Natural killer cell (primary cell): ENCODE measurements around the gene CMTM6. TPM values are rescaled to one million over a fixed set of nuclear protein-coding genes. Genes with fewer than 3 reads are reported as not detected.

ENCODE experiments used
- ATAC-seq, 3 donors: fragments of 150-1000 bp in 2 of 3; fragments of 200-7000 bp in 1 of 3; cut with Tn5 transposase; 1 replicate in 1 of 3; 2 replicates in 2 of 3; pipeline ENCODE4 v1.10.0; 2021; ENCODE audit warnings: mild to moderate bottlenecking in 2 of 3, moderate library complexity in 2 of 3
- DNase-seq, 2 donors: peaks; one replicate each; pipeline versions ENCODE4 v3.0.0 to v3.0.0-alpha.2; 2013 to 2021; ENCODE audit warnings: mixed read lengths in 1 of 2
- H3K27ac ChIP-seq: one replicate; pipeline ENCODE4 v1.5.1; 2013; ENCODE audit warnings: mild to moderate bottlenecking, low read length
- H3K27me3 ChIP-seq: one replicate; pipeline ENCODE4 v1.6.1; 2013; ENCODE audit warnings: low read length; ENCODE audit not compliant: control insufficient read depth, insufficient read depth
- H3K36me3 ChIP-seq: one replicate; pipeline ENCODE4 v1.6.1; 2013; ENCODE audit warnings: low read length; ENCODE audit not compliant: control insufficient read depth, insufficient read depth
- H3K4me1 ChIP-seq: one replicate; pipeline ENCODE4 v1.6.1; 2013; ENCODE audit warnings: low read length; ENCODE audit not compliant: control insufficient read depth, insufficient read depth
- H3K4me3 ChIP-seq: one replicate; pipeline ENCODE4 v1.5.1; 2013; ENCODE audit warnings: low read length
- H3K9me3 ChIP-seq: one replicate; pipeline ENCODE4 v1.6.1; 2013; ENCODE audit warnings: low read length; ENCODE audit not compliant: control insufficient read depth, insufficient read depth
- H3K27ac Mint-ChIP-seq, 2 donors: one replicate each; pipeline ENCODE4 v1.8.0; 2022; ENCODE audit warnings: mild to moderate bottlenecking in 2 of 2, mixed read lengths in 2 of 2, moderate library complexity in 1 of 2
- H3K27me3 Mint-ChIP-seq, 2 donors: one replicate each; pipeline ENCODE4 v1.8.0; 2022; ENCODE audit warnings: low read depth in 2 of 2, mixed read lengths in 2 of 2
- H3K36me3 Mint-ChIP-seq: one replicate; pipeline ENCODE4 v1.8.0; 2022; ENCODE audit warnings: mixed read lengths
- H3K4me1 Mint-ChIP-seq, 2 donors: one replicate each; pipeline ENCODE4 v1.8.0; 2022; ENCODE audit warnings: mixed read lengths in 2 of 2
- H3K4me3 Mint-ChIP-seq: one replicate; pipeline ENCODE4 v1.8.0; 2022; ENCODE audit warnings: mild to moderate bottlenecking, moderate library complexity, mixed read lengths
- H3K9me3 Mint-ChIP-seq, 2 donors: one replicate each; pipeline ENCODE4 v1.8.0; 2022; ENCODE audit warnings: mixed read lengths in 2 of 2
- WGBS: methylation state at CpG from one replicate; pipeline ENCODE4 v1.1.7; 2013; ENCODE audit warnings: missing lambda C conversion rate; ENCODE audit not compliant: insufficient coverage; 5-methylcytosine and 5-hydroxymethylcytosine counted together
- intact Hi-C: fragments of 100-400 bp; cut with micrococcal nuclease; formaldehyde crosslinking; loops from one replicate; pipeline ENCODE4 v1.14.2; 2022
- total RNA-seq, 4 donors: library from RNA; stranded (reverse); fragments of 120-200 nt in 1 of 4; gene quantifications; one replicate each; pipeline versions ENCODE4 v1.2.3 to v1.2.4, GENCODE V29; 2013 to 2022
- TF ChIP-seq, protein P1 (sequence below): fragments of 200-600 bp; IDR thresholded peaks from one replicate; pipeline ENCODE4 v1.8.0; 2022; ENCODE audit warnings: antibody characterized with exemption

Gene CMTM6
- total RNA-seq, 3 donors from 2014 or later (not counting 1 experiment from before 2014, with no cell fraction given) = 57.4 to 63.6 (median 59.5) TPM

DNA sequence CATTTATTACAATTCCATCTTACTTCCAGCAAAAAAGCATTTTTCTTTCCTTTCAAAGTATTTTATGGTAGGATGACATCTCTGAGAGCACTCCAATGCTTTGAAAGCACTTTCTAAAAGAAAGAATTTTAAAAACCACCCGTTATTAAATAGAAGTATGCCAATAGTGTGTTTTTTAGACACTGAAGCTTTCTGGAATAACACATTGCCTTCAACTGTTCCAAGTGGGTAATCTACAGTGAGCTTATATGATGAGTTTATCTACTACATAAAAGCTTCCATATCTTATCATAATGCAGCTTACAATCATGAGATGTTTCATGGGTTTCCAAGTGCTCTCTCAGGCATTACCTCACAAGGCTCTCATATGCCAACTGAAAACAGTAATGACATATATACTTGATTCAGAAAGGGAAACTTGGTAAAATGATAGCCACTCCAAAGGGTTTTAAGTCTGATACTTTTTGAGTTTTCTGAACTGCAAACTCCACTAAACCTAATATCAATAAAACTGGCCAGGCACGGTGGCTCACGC, 14.1 kb downstream of the CMTM6 start:
- ATAC-seq (no peak), DNase-seq (no peak)
- Mint-ChIP-seq H3K27ac (no peak overlapping the region), H3K4me3 (no peak overlapping the region), H3K27me3 (no peaks in the 10 kb centered on the region), H3K36me3 (no peaks in the 10 kb centered on the region), H3K4me1 (peaks cover 9 to 13% of the 10 kb centered on the region in 2 donors), H3K9me3 (no peaks in the 10 kb centered on the region)
- no peak overlapping the region for H3K27ac ChIP-seq
- H3K4me1 ChIP-seq = no peaks in the 10 kb centered on the region
- H3K36me3 ChIP-seq = peaks cover 52% of the 10 kb centered on the region
- H3K9me3 ChIP-seq = no peaks in the 10 kb centered on the region
- intact Hi-C loops = no loop called here
- H3K4me3 ChIP-seq = no peak overlapping the region
- TF ChIP-seq, protein P1, sequence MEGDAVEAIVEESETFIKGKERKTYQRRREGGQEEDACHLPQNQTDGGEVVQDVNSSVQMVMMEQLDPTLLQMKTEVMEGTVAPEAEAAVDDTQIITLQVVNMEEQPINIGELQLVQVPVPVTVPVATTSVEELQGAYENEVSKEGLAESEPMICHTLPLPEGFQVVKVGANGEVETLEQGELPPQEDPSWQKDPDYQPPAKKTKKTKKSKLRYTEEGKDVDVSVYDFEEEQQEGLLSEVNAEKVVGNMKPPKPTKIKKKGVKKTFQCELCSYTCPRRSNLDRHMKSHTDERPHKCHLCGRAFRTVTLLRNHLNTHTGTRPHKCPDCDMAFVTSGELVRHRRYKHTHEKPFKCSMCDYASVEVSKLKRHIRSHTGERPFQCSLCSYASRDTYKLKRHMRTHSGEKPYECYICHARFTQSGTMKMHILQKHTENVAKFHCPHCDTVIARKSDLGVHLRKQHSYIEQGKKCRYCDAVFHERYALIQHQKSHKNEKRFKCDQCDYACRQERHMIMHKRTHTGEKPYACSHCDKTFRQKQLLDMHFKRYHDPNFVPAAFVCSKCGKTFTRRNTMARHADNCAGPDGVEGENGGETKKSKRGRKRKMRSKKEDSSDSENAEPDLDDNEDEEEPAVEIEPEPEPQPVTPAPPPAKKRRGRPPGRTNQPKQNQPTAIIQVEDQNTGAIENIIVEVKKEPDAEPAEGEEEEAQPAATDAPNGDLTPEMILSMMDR = no peak
- WGBS = 100% methylated on average over 2 of the region's 3 CpGs
- H3K27me3 ChIP-seq = no peaks in the 10 kb centered on the region

DNA sequence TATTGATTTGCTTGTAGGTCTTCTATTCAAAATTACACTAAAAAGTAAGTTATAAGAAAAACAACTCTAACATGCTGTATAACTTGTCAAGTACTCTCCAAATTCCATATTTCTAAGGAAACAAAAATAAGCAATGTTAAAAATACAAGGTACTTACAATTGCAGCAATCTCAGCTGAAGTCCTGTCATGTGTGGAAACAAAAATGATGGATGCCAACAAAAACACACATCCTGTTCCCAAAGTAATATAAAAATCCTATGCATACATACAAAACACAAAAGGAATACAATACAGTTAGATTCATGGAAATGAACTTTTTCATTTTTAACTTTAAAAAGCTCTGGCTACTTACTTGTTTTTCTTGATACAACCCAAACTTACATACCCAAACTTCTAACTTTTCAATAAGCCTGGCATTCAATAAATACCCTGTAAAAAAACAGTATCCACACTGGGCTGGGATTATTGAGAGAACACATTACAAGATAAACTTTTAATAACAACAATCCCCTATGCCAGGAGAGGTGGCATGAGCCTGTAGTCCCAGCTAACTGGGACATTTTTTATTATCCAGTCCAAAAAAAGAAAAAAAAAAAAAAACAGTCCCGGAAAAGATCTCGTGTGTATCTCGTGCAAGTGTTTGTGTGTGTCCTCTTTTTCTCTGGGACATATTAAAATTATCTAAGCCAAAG, 14.7 kb downstream of the CMTM6 start:
- Mint-ChIP-seq H3K4me1 (peaks cover 9 to 13% of the 10 kb centered on the region in 2 donors), H3K27me3 (no peaks in the 10 kb centered on the region), H3K36me3 (no peaks in the 10 kb centered on the region), H3K4me3 (no peak overlapping the region), H3K27ac (no peak overlapping the region), H3K9me3 (no peaks in the 10 kb centered on the region)
- DNase-seq (no peak), ATAC-seq (no peak)
- no peaks in the 10 kb centered on the region for H3K4me1 ChIP-seq
- 79% methylated on average over 3 of the region's 3 CpGs for WGBS
- H3K27me3 ChIP-seq = no peaks in the 10 kb centered on the region
- H3K27ac ChIP-seq = no peak overlapping the region
- H3K36me3 ChIP-seq = peaks cover 56% of the 10 kb centered on the region
- TF ChIP-seq, protein P1 = no peak
- H3K9me3 ChIP-seq = no peaks in the 10 kb centered on the region
- H3K4me3 ChIP-seq = no peak overlapping the region
- intact Hi-C loops = no loop called here

DNA sequence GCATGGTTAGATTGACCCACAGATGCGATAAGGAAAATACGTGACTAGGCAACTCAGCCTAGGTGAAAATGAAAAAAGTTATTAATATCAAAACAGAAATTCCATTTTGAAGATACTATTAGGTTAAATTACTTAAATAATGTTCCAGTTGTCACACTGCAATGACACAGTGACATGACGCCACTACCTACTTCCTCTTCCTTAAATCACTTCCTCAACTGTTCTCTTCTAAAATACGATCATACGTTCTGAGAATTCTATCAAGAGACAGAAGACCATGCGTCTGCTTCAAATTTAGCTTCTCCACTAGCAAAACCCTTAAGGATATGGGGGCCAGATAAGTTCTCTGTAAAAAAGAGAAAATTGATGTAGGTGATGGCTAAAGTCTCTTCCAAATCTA, 18.2 kb downstream of the CMTM6 start:
- no peaks in the 10 kb centered on the region for H3K27me3 ChIP-seq
- no peaks in the 10 kb centered on the region for H3K36me3 Mint-ChIP-seq
- ATAC-seq (peak in 1 of 3 donors; percentile 54), DNase-seq (no peak)
- H3K27ac ChIP-seq = peak overlapping the region; percentile 84
- H3K9me3 Mint-ChIP-seq = no peaks in the 10 kb centered on the region
- WGBS = 38% methylated on average over 3 of the region's 6 CpGs
- H3K27ac Mint-ChIP-seq = peak overlapping the region; percentile 2 to 70
- H3K4me1 ChIP-seq = no peaks in the 10 kb centered on the region
- intact Hi-C loops = no loop called here
- TF ChIP-seq, protein P1 = no peak
- H3K36me3 ChIP-seq = peaks cover 63% of the 10 kb centered on the region
- no peaks in the 10 kb centered on the region for H3K27me3 Mint-ChIP-seq
- H3K4me1 Mint-ChIP-seq = peaks cover 9 to 26% of the 10 kb centered on the region in 2 donors
- H3K4me3 ChIP-seq = no peak overlapping the region
- H3K4me3 Mint-ChIP-seq = no peak overlapping the region
- no peaks in the 10 kb centered on the region for H3K9me3 ChIP-seq

DNA sequence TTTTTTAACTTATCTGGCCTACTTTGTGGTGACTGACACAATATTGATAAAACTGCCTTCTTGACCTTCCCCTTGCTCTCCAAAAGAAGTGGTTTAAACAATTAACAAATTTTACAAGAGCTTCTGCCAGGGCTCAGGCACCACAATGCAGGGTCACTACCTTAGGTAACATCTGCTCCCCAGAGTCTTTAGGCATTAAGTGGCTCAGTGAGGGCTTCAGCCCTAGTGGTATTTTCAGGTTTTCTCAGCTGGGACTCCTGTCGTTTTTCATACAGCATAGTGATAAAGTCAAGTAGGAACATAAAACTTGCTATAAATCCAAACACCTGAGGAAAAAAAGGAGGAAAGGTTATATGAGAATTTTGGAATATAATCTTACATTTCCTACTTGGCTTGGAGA, 18.9 kb downstream of the CMTM6 start:
- ATAC-seq = no peak
- no peak overlapping the region for H3K4me3 Mint-ChIP-seq
- no CpG with 5 or more reads among the region's 1 CpG for WGBS
- no peak overlapping the region for H3K4me3 ChIP-seq
- H3K27ac ChIP-seq = peak overlapping the region; percentile 8
- H3K36me3 Mint-ChIP-seq = no peaks in the 10 kb centered on the region
- peaks cover 68% of the 10 kb centered on the region for H3K36me3 ChIP-seq
- no peak for DNase-seq
- no peaks in the 10 kb centered on the region for H3K9me3 Mint-ChIP-seq
- H3K27me3 ChIP-seq = no peaks in the 10 kb centered on the region
- no peaks in the 10 kb centered on the region for H3K9me3 ChIP-seq
- peaks cover 9 to 26% of the 10 kb centered on the region in 2 donors for H3K4me1 Mint-ChIP-seq
- intact Hi-C loops = no loop called here
- no peaks in the 10 kb centered on the region for H3K27me3 Mint-ChIP-seq
- TF ChIP-seq, protein P1 = no peak
- no peaks in the 10 kb centered on the region for H3K4me1 ChIP-seq
- peak overlapping the region in 1 of 2 donors; percentile 2 for H3K27ac Mint-ChIP-seq
